Measurements from ENCODE around the gene TSHR. TPM values are rescaled to one million over a fixed set of nuclear protein-coding genes. Genes with fewer than 3 reads are reported as not detected.
A peak's percentile ranks its signal among the peaks of the same experiment; 100 is the strongest.
"Not testable (repeated sequence)": the region's sequence is repeated elsewhere in the genome, so short reads cannot be mapped to it uniquely, and the experiment has no call there.

Gene TSHR
- total RNA-seq, 1 experiment from 2014 or later, result not detected

DNA sequence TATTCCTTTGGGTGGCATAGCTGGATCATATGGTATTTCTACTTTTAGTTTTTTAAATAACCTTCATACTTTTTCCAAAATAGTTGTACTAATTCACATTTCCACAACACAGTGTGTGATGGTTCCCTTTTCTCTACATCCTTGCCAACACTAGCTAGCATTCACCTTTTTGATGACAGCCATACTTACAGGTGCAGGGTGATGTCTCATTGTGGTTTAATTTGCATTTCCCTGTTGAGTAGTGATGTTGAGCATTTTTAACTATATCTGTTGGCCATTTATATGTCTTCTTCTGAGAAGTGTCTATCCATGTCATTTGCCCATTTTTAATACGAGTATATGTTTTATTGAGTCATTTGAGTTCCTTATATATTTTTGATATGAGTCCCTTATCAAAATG is 96.1 kb downstream of the TSHR start:
- no TSS peak for BruUV-seq (replicated peaks)
- Mint-ChIP-seq H3K27me3 (ENCODE audit: insufficient read depth, unreplicated experiment) (peaks cover 19% of the 10 kb centered on the region), H3K9me3 (ENCODE audit: unreplicated experiment) (no peaks in the 10 kb centered on the region), H3K36me3 (ENCODE audit: insufficient read depth, unreplicated experiment) (no peaks in the 10 kb centered on the region), H3K4me3 (ENCODE audit: unreplicated experiment) (no peak overlapping the region), H3K27ac (ENCODE audit: low read depth, unreplicated experiment) (no peak overlapping the region), H3K4me1 (ENCODE audit: insufficient read depth, unreplicated experiment) (no peaks in the 10 kb centered on the region)
- DNase-seq (ENCODE audit: unreplicated experiment), result no peak
- intact Hi-C loops (cut with micrococcal nuclease), result no loop called here
- POLR2A ChIA-PET, result no interaction called here
- CTCF ChIA-PET, result interaction anchor here (0.7 kb wide), 1 partner anchor 28 kb away, joined by 3 read pairs; no protein-coding TSS in a partner anchor
- TF ChIP-seq, protein P1, sequence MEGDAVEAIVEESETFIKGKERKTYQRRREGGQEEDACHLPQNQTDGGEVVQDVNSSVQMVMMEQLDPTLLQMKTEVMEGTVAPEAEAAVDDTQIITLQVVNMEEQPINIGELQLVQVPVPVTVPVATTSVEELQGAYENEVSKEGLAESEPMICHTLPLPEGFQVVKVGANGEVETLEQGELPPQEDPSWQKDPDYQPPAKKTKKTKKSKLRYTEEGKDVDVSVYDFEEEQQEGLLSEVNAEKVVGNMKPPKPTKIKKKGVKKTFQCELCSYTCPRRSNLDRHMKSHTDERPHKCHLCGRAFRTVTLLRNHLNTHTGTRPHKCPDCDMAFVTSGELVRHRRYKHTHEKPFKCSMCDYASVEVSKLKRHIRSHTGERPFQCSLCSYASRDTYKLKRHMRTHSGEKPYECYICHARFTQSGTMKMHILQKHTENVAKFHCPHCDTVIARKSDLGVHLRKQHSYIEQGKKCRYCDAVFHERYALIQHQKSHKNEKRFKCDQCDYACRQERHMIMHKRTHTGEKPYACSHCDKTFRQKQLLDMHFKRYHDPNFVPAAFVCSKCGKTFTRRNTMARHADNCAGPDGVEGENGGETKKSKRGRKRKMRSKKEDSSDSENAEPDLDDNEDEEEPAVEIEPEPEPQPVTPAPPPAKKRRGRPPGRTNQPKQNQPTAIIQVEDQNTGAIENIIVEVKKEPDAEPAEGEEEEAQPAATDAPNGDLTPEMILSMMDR (IDR thresholded peaks at IDR 0.05; ENCODE audit: unreplicated experiment), result no peak

DNA sequence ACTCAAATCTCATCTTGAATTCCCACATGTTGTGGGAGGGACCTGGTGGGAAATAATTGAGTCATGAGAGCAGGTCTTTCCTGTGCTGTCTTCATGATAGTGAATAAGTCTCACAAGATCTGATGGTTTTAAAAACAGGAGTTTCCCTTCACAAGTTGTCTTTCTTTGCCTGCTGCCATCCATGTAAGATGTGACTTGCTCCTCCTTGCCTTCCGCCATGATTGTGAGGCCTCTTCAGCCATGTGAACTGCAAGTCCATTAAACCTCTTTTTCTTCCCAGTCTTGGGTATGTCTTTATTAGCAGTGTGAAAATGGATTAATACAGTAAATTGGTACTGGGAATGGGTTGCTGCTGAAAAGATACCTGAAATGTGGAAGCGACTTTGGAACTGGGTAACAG is 98.6 kb downstream of the TSHR start:
- CTCF ChIA-PET; DNase-seq (ENCODE audit: unreplicated experiment); H3K9me3 Mint-ChIP-seq (ENCODE audit: unreplicated experiment); H3K4me1 Mint-ChIP-seq (ENCODE audit: insufficient read depth, unreplicated experiment); intact Hi-C loops (cut with micrococcal nuclease); POLR2A ChIA-PET; H3K36me3 Mint-ChIP-seq (ENCODE audit: insufficient read depth, unreplicated experiment); BruUV-seq (replicated peaks); H3K4me3 Mint-ChIP-seq (ENCODE audit: unreplicated experiment); H3K27ac Mint-ChIP-seq (ENCODE audit: low read depth, unreplicated experiment): not testable (repeated sequence)
- H3K27me3 Mint-ChIP-seq (ENCODE audit: insufficient read depth, unreplicated experiment), result peaks cover 10% of the 10 kb centered on the region

DNA sequence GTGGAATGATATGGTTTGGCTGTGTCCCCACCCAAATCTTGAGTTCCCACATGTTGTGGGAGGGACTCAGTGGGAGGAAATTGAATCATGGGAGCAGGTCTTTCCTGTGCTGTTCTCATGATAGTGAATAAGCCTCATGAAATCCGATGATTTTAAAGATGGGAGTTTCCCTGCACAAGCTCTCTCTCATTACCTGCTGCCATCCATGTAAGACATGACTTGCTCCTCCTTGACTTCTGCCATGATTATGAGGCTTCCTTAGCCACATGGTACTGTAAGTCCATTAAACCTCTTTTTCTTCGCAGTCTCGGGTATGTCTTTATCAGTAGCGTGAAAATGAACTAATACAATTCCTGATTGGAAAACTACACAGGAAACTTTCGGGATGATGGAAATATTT is 100.5 kb downstream of the TSHR start:
- TF ChIP-seq, protein P1 (IDR thresholded peaks at IDR 0.05; ENCODE audit: unreplicated experiment), result no peak
- intact Hi-C loops (cut with micrococcal nuclease), result no loop called here
- Mint-ChIP-seq H3K4me1 (ENCODE audit: insufficient read depth, unreplicated experiment) (no peaks in the 10 kb centered on the region), H3K9me3 (ENCODE audit: unreplicated experiment) (no peaks in the 10 kb centered on the region), H3K27me3 (ENCODE audit: insufficient read depth, unreplicated experiment) (no peaks in the 10 kb centered on the region), H3K27ac (ENCODE audit: low read depth, unreplicated experiment) (no peak overlapping the region), H3K4me3 (ENCODE audit: unreplicated experiment) (no peak overlapping the region), H3K36me3 (ENCODE audit: insufficient read depth, unreplicated experiment) (no peaks in the 10 kb centered on the region)
- ChIA-PET CTCF (no interaction called here), POLR2A (no interaction called here)
- no TSS peak for BruUV-seq (replicated peaks)
- no peak for DNase-seq (ENCODE audit: unreplicated experiment)

GRCh38 chr14:81062380-81062779 is 107.0 kb downstream of the TSHR start:
- Mint-ChIP-seq H3K27me3 (ENCODE audit: insufficient read depth, unreplicated experiment) (no peaks in the 10 kb centered on the region), H3K27ac (ENCODE audit: low read depth, unreplicated experiment) (no peak overlapping the region), H3K9me3 (ENCODE audit: unreplicated experiment) (no peaks in the 10 kb centered on the region), H3K4me3 (ENCODE audit: unreplicated experiment) (no peak overlapping the region), H3K36me3 (ENCODE audit: insufficient read depth, unreplicated experiment) (no peaks in the 10 kb centered on the region), H3K4me1 (ENCODE audit: insufficient read depth, unreplicated experiment) (no peaks in the 10 kb centered on the region)
- ChIA-PET POLR2A (no interaction called here), CTCF (interaction anchor here (0.5 kb wide), 1 partner anchor 46 kb away, joined by 4 read pairs; no protein-coding TSS in a partner anchor)
- BruUV-seq (replicated peaks), result no TSS peak
- intact Hi-C loops (cut with micrococcal nuclease), result loop anchor here (2.0 kb wide), 1 partner anchor 66 kb away; no protein-coding TSS in a partner anchor
- TF ChIP-seq, protein P1 (IDR thresholded peaks at IDR 0.05; ENCODE audit: unreplicated experiment), result no peak
- DNase-seq (ENCODE audit: unreplicated experiment), result no peak

- ChIA-PET POLR2A (no interaction called here), CTCF (interaction anchor here (0.6 to 1.2 kb wide), 4 partner anchors 66 to 676 kb away, joined by 3 to 5 read pairs (median 3); no protein-coding TSS in a partner anchor)
- Mint-ChIP-seq H3K4me1 (ENCODE audit: insufficient read depth, unreplicated experiment) (no peaks in the 10 kb centered on the region), H3K36me3 (ENCODE audit: insufficient read depth, unreplicated experiment) (no peaks in the 10 kb centered on the region), H3K4me3 (ENCODE audit: unreplicated experiment) (no peak overlapping the region), H3K27me3 (ENCODE audit: insufficient read depth, unreplicated experiment) (no peaks in the 10 kb centered on the region), H3K27ac (ENCODE audit: low read depth, unreplicated experiment) (no peak overlapping the region), H3K9me3 (ENCODE audit: unreplicated experiment) (no peaks in the 10 kb centered on the region)
- BruUV-seq (replicated peaks), result no TSS peak
- intact Hi-C loops (cut with micrococcal nuclease), result loop anchor here (2.0 kb wide), 1 partner anchor 66 kb away; no protein-coding TSS in a partner anchor
- TF ChIP-seq, protein P1 (IDR thresholded peaks at IDR 0.05; ENCODE audit: unreplicated experiment), result no peak
- DNase-seq (ENCODE audit: unreplicated experiment), result peak; percentile 22
These were observed 107.4 kb downstream of the TSHR start for GRCh38 chr14:81062816-81063215.

Data from MCF 10A (cell line).